Measurements from ENCODE around the gene USP14.

USP14 gene

DNA sequence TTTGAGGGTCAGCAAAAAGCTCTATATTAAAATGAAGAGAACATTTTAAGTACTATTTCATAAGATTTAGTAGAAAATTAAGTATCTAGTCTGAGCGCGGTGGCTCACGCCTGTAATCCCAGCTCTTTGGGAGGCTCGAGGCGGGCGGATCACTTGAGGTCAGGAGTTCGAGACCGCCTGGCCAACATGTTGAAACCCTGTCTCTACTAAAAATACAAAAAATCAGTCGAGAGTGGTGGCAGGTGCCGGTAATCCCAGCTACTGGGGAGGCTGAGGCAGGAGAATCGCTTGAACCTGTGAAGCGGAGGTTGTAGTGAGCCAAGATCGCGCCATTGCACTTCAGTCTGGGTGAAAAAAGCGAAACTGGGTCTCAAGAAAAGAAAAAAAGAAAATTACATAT lies 1.6 kb downstream of the USP14 start:
- DNase-seq (ENCODE audit: low read depth in 2 of 2) = no peak

DNA sequence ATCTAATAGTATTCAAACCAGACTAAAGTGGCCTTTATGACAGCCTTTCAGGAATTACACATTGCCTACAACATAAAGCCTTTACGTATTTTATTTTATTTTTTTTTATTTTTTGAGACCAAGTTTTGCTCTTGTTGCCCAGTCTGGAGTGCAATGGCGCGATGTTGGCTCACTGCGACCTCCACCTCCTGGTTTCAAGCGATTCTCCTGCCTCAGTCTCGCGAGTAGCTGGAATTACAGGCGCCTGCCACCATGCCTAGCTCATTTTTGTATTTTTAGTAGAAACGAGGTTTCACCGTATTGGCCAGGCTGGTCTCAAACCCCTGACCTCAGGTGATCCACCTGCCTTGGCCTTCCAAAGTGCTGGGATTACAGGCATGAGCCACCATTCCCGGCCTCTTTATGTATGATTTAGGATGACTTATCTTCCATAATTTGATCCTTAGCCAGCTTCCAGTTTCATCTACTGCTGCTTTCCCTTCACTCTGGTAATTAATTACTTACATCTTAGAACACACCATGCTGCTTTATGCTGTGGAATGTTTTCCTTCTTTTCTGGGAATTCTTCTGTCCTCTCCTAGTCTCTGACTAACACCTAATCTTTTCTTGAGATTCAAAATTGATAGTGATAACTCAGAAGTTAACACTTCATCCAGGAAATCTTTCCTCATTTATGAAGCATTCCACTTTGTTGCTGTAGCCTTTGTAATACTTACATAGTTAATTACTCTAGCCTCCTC lies 2.6 kb downstream of the USP14 start:
- no peak for DNase-seq (ENCODE audit: low read depth in 2 of 2)

DNA sequence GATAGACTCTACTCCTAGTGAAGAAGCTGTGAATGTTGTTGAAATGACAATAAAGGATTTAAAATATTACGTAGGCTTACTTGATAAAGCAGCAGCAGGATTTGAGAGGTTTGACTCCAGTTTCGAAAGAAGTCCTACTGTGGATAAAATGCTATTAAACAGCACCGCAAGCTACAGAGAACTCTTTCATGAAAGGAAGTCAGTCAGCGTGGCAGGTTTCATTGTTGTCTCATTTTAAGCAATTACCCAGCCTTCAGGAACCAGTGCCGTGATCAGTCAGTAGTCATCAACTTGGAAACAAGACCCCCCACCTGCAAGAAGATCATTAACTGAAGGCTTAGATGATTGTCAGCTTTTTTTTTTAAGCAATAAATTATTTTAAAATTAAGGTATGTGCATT lies 14.0 kb downstream of the USP14 start:
- no peak for DNase-seq (ENCODE audit: low read depth in 2 of 2)

DNA sequence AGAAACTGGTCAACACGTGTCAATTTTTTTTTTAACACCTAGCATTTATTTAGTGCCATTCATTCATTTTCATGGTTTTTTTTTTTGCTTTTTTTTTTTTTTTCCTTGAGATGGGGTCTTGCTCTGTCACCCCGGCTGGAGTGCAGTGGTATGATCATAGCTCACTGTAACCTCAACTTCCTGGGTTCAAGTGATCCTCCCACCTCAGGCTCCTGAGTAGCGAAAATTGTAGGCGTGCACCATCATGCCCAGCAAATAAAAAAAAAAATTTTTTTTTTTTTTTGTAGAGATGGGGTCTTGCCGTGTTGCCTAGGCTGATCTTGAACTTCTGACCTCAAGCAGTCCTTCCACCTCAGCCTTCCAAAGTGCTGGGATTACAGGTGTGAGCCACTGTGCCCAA lies 21.1 kb downstream of the USP14 start:
- DNase-seq (ENCODE audit: low read depth in 2 of 2) = no peak

DNA sequence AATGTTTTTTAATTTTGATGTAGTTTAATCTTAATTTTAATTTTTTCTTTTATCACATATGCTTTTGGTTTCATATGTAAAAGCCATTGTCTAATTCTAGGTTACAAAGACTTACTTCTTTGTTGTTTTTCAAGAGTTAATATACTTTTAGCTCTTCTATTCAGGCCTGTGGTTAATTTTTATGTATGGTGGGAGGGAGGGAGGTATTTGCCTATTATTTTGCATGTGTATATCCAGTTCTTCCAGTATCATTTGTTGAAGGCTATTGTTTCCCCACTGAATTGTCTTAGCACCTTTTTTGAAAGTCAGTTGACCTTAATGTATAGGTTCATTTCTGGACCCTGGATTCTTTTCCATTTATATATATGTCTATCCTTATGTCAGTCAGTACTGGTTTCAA lies 23.4 kb downstream of the USP14 start:
- DNase-seq (ENCODE audit: low read depth in 2 of 2) = no peak

DNA sequence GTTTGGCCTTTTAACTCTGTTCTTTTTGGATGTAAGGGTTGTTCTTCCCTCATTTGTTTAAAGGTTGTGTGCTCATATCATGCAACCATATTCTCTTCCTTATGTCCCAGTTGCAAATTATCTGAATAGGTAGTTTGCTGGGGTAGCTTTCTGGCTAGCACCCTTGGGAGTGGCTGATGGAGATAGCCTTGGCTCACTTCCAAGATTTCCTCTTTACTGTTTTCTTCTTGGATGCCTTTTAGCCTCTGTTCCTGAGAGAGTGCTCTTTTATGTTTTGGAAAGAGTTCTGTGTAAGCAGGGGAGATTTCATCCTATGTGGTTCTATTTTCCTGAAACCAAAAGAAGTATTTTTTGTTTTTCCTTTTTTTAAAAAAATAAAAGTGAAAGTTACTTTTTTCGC lies 25.4 kb downstream of the USP14 start:
- DNase-seq (ENCODE audit: low read depth in 2 of 2) = no peak

DNA sequence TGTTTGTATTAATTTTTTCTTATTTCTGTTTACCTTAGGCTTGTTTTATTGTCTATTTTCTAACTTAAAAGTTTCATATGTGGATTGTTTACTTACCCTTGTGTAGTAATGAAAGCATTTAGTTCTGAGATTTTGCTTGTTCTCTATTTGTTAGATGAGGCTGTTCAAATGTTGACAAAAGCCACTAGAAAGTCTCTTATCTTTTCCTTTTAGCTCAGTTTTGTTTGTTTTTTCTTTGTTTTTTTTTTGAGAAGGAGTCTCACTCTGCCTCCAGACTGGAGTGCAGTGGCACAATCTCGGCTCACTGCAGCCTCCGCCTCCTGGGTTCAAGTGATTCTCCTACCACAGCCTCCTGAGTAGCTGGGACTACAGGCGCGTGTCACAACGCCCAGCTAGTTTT lies 30.9 kb downstream of the USP14 start:
- DNase-seq (ENCODE audit: low read depth in 2 of 2) = no peak

DNA sequence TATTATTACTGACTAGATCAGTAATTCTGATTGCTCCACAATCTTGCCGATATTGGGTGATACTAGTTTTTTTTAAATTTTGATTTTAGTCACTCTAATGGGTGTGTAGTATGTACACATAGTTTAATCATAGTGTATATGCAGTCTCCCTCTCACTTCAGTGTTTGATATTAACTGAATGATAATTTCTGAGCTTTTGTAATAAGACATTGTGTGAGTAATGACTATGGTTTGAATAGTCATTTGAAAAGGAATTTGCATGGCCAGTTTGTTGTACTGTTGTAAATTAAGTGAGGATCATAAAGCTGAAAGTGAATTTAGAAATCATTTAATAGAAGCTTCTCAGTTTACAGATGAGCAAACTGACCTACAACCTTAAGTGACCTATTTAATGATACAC lies 33.4 kb downstream of the USP14 start:
- DNase-seq (ENCODE audit: low read depth in 2 of 2) = no peak

DNA sequence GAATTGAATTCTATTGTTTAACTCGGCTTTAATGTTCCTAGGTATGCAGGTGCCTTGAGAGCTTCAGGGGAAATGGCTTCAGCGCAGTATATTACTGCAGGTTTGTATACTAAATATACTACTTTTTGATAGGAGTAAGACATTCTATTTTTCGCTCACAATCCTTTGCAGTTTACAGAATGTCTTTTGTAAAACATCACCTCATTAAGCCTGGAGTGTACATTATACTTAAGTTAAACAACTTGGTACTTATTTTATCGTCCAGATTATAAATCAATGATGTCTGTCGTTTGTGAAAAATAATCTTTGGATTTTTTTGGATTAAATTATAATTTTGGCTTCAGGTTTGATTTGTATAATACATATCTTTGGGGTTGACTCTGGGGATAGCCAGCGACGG lies 34.4 kb downstream of the USP14 start:
- DNase-seq (ENCODE audit: low read depth in 2 of 2) = no peak

DNA sequence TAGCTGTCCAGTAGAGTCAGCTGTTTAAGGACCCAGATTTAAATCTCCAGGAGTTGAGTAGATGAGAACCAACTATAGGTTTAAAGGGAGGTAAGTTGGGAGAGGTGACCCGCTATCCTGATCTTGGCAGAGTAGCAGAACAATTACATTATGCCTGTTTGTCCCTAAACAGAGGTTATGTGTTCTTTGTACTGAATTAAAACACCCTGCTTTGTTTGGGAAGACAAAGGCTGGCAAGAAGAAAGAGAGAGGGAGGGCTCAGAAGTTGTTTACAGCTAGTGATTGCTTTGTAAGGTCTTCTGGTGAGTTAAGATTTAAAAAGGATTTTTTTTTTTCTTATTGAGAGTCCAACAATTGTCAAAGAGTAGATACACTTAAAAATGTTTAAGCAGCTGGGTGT lies 37.3 kb downstream of the USP14 start:
- no peak for DNase-seq (ENCODE audit: low read depth in 2 of 2)

DNA sequence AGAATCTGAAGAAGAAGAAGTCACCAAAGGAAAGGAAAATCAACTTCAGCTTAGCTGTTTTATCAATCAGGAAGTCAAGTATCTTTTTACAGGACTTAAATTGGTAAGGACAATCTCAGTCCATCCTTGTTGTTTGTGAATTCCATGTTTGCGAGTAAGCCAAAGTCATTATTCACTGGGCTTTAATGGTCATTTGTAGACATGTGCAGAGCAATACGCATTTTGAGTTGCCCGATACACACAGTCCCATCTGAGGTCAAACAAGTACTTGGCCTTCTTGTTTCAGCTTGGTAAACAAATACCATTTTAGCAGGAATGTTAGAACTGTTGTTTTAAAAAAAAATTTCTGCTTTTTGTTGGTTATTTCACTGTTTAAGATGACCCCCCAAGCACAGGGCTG lies 40.9 kb downstream of the USP14 start:
- no peak for DNase-seq (ENCODE audit: low read depth in 2 of 2)

DNA sequence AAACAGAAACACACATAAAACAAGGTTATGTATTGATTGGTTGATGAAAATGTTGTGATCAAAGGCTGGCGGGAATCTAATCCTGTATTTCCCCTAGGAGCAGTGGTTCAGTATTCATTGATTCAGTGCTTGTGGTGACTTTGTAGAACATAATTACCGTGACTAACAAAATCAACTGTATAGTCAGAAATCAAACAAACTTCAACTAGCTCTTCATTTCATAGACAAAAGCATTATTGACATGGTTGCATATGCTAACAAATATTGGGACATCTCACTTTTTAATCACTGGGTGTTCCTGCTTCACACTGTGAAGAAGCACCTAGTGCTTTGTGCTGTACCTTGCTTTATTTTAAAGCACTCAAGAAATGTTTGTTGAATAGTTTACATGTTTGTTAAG lies 41.4 kb downstream of the USP14 start:
- no peak for DNase-seq (ENCODE audit: low read depth in 2 of 2)

DNA sequence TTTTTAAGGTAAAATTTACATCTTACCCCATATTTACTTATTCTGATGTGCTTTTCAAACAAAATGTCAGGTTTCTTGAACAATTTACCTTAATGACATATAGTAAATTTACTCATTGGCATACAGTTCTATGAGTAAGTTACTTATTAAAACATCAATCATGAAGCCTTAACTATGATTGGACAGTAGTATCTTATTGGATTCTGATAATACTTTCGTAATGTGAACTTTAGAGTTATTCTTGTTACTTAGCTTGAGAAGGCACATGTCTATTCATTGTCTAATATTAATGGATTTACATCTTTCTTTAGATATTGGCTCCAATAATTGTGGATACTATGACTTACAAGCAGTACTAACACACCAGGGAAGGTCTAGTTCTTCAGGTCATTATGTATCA lies 51.7 kb downstream of the USP14 start:
- DNase-seq (ENCODE audit: low read depth in 2 of 2) = no peak

DNA sequence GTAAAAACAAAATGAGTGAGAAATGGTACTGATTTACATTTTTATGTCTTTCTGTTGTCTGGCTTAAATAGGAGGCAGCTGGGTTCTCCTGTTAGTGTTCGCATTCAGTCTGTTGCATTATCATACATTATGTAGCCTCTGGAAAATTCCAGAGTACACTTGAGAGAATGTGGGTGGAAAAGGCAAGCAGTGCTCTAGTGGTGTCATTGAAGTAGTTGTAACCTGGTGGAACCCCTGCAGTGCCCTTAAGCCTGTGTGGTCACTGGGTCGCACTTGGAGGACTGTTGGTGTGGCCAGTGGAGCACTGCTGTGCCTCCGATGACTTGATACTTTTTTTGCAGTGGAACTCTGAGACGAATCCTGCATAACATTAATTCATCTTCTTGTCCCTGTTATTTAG lies 52.4 kb downstream of the USP14 start:
- no peak for DNase-seq (ENCODE audit: low read depth in 2 of 2)

DNA sequence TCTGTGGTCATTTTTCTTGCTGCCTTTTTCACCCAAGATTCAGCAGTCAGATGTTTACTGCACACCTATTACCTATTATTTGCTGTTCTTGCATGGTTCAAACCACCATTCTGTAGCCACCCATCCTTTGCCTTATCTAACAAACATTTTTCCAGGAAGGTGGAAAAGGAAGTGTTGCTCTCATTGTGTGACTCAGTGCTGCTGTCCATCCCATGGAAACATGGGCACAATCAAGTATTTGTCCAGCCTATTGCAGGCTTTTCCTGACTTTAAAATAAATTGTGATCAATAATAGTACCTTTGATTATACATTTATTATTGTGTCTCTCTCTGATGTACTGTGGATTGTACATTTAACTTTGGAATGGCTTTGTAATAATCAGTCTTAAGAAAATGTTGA lies 53.2 kb downstream of the USP14 start:
- DNase-seq (ENCODE audit: low read depth in 2 of 2) = no peak

DNA sequence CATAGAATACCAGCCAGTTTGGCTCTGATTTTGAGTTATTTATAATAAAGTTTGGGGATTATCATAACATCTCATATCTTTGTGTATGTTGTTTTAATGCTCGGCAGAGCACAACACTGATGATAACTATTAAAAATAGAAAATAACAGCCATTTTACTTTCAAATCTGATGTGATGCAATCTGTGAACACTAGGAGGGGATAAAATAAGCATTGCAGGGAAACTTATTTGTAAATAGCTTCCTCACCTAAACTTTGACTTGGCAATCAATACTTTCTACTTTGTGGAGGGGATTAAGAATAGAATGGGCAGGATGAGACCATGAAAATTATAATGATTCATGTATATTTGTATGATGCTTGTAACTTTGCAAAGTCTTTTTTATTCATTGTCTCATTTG lies 54.4 kb downstream of the USP14 start:
- no peak for DNase-seq (ENCODE audit: low read depth in 2 of 2)

DNA sequence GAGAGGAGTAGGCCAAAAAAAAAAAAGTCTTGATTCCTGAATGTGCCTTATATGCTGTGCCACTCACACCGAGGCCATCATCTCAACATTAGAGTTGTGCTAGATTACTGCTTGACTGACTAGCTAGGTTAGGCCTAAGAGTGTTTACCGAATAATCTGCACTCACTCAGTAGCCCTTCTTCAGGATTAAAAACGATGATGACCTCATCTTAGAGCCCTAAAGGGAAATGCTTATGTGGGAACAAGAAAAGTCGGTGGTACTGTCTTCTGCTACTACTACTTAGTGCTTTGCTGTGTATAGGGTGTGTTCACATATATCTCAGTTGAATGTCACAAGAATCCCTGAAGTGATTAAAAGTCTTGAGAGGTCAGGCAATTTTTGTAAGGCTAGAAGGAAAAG lies 55.1 kb downstream of the USP14 start:
- no peak for DNase-seq (ENCODE audit: low read depth in 2 of 2)

DNA sequence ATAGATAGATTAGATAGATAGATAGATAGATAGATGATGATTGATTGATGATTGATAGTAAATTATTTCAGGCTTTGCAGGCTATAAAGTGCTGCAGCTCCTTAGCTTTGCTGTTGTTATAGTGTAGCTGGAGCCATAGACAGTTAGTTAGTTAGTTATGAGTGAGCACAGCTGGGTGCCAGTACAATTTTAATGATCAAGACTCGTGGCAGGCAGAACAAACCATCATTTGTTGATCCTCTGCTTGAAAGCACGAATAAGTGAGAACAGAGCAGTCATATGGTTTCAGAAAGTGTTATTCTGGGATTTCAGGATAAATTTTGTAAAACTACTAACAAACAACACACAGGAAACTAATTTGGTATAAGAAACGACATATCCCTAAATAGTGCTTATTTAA lies 55.6 kb downstream of the USP14 start:
- DNase-seq (ENCODE audit: low read depth in 2 of 2) = no peak

DNA sequence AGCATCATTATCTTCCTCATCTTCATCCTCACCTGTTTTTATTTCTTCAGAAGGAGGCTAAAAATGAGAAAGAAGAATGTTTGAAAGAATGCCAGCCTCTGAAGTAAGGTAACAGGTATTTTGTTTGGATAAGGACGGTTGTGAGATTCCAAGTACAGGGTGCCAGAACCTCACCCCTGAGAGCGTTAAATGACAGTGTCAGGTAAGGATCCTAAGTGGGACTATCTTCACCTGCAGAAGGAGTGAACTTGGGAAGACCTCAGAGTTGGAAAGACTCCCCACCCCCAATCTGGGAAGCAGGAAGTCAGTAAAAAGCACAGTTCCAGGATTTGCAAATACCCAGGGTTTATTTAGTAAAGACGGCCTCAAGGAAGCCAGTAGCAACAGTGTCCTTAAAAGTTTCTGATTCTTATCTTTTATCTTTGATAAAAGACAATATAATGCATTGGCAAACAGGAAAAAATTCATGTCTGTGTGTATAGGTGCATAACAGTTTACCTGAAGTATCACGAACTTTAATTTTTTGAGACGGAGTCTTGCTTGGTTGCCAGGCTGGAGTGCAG lies 57.2 kb downstream of the USP14 start:
- DNase-seq (ENCODE audit: low read depth in 2 of 2) = no peak

DNA sequence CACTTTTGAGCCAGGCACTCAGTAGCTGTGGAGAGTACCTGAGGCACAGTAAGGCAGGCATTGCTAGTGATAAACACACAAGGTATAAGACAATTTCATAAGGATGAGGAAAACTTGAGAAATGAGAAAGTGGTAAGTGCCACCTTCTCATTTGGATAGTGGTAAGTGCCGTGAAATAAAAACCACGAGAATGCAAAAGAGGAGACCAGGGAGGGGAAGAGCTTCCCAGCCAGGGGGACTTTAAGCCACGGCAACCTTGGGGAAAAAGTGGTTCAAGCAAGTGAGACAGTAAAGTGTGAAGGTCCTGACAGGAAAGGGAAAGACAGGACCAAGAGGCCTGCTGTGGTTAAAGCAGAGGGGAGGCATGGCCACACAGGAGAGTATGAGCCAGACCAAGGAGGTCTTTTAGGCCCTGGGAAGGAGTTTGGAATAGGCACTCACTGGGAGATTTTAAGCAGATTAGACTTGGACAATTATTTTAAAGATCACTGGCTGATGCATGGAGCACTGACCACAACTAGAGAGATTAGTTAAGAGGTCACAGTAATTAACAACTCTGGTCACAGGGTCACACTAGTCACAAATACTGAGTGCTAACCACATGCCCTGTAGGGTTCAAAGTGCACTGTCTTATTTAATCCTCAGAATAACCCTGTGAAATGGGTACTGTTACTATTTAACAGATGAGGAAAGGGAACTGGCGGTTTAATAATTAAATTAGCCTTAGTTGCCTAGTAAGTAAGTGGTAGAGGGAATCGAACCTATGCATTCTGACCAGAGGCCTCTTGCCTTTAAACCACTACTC lies 59.4 kb downstream of the USP14 start:
- no peak for DNase-seq (ENCODE audit: low read depth in 2 of 2)

DNA sequence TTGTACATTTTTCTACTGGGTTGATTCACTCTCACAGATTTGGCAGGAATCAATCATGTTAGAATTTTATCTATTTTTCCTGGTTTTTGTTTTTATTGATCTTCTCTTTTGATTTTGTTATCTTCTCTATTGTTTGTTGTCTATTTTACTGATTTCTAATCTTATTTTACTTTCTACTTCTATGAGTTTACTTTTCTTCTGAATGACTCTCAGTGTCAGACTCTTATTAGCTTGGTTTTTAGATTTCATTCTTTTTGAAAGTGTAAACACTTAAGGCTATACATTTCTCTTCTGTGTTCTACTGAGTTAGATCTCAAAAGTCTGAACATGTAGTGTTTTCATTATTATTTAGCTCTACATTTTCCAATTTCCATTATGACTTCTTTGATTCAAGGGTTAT lies 62.4 kb downstream of the USP14 start:
- no peak for DNase-seq (ENCODE audit: low read depth in 2 of 2)

DNA sequence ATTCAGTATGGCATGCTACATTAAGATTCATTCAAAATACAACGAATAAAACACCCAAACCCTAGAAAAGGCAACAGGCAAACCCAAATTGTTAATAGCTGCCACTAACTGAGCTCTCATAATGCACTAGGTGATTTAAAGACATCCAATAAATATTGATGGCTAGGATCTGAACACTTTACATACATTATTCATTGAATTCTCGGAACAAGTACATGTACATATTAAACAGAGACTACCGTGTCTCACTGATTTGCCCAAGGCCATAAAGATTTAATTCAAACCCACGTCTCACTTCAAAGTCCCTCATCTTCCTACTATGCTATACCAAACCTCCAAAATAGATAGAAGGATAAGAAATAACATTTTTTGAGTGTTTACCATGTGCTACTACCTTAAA lies 67.4 kb downstream of the USP14 start:
- no peak for DNase-seq (ENCODE audit: low read depth in 2 of 2)

DNA sequence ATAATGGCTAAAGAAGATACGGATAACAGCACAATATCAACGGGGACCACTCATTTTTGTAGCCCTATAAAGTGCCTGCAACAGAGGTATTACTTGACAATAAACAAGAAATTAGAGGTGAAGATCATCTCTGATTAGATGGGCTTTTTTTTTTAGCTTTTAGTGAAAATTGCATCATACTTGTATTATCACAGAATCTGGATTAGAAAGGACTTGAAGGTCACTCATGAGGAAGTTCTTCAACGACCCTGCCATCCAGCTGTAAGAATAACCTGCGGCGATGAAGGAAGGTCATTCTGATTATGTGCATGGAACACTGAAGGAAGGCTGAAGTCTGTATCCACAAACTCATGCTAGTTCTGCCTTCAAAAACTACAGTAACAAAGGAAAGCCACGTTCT lies 69.0 kb downstream of the USP14 start:
- no peak for DNase-seq (ENCODE audit: low read depth in 2 of 2)

Measured in stimulated activated CD4-positive, alpha-beta T cell treated with anti-CD3 and anti-CD28 coated beads, Interleukin-12 subunit alpha, Interleukin-12 subunit beta, amount 100 ng/mL, for 24 hours (primary cell).